GM21515 (cell line): ENCODE data around the gene SH2D3C.
"Not testable (repeated sequence)": the region's sequence is repeated elsewhere in the genome, so short reads cannot be mapped to it uniquely, and the experiment has no call there.

Source experiments
- ATAC-seq: cut with Tn5 transposase; IDR thresholded peaks from one replicate; pipeline ENCODE4 v1.9.1; 2021; ENCODE audit not compliant: unreplicated experiment

Gene SH2D3C

GRCh38 chr9:127769101-127769500 is 9.4 kb downstream of the SH2D3C start:
- ATAC-seq, result no peak

- ATAC-seq, result no peak
These were observed 9.8 kb downstream of the SH2D3C start for GRCh38 chr9:127768698-127769097.

GRCh38 chr9:127767909-127768331 is 10.5 kb downstream of the SH2D3C start:
- ATAC-seq, result no peak

GRCh38 chr9:127767410-127767809 is 11.1 kb downstream of the SH2D3C start:
- no peak for ATAC-seq

GRCh38 chr9:127765418-127765817 is 13.0 kb downstream of the SH2D3C start:
- no peak for ATAC-seq

GRCh38 chr9:127763918-127764384 is 14.5 kb downstream of the SH2D3C start:
- ATAC-seq, result no peak

GRCh38 chr9:127762111-127762676 is 16.3 kb downstream of the SH2D3C start:
- no peak for ATAC-seq

GRCh38 chr9:127761491-127761956 is 16.9 kb downstream of the SH2D3C start:
- no peak for ATAC-seq

- no peak for ATAC-seq
These were observed 17.4 kb downstream of the SH2D3C start for GRCh38 chr9:127761061-127761460.

GRCh38 chr9:127758843-127759242 is 19.6 kb downstream of the SH2D3C start:
- ATAC-seq, result no peak

- ATAC-seq, result not testable (repeated sequence)
These were observed 21.7 kb downstream of the SH2D3C start for GRCh38 chr9:127756776-127757175.

GRCh38 chr9:127756233-127756632 is 22.2 kb downstream of the SH2D3C start:
- ATAC-seq, result no peak

GRCh38 chr9:127755061-127756060 is 23.1 kb downstream of the SH2D3C start:
- no peak for ATAC-seq

GRCh38 chr9:127754099-127755060 is 24.1 kb downstream of the SH2D3C start:
- ATAC-seq, result no peak

- ATAC-seq, result no peak
These were observed 24.8 kb downstream of the SH2D3C start for GRCh38 chr9:127753622-127754021.

GRCh38 chr9:127753148-127753547 is 25.3 kb downstream of the SH2D3C start:
- ATAC-seq, result no peak

- no peak for ATAC-seq
These were observed 27.0 kb downstream of the SH2D3C start for GRCh38 chr9:127751269-127752054.

- ATAC-seq, result no peak
These were observed 29.2 kb downstream of the SH2D3C start for GRCh38 chr9:127749090-127749787.

- ATAC-seq, result no peak
These were observed 31.4 kb downstream of the SH2D3C start for GRCh38 chr9:127746959-127747569.
